GM12878 (cell line): ENCODE data around the gene PVALEF.

Experiments
- CTCF ChIP-seq, 3 experiments: IDR thresholded peaks in 2 of 3; conservative IDR thresholded peaks in 1 of 3; 2 replicates each; pipeline ENCODE4 v1.5.1; 2011; ENCODE audit warnings: low read depth in 3 of 3, low read length in 3 of 3, mild to moderate bottlenecking in 3 of 3, control low read depth in 2 of 3, moderate library complexity in 2 of 3, inconsistent platforms in 1 of 3, mixed read lengths in 1 of 3; ENCODE audit not compliant: control insufficient read depth in 2 of 3, insufficient read depth in 1 of 3; ENCODE audit errors: extremely low read depth in 1 of 3
- ZNF207 ChIP-seq: fragments of 450-650 bp; IDR thresholded peaks from 2 replicates; pipeline ENCODE4 v1.6.1; 2014; ENCODE audit warnings: antibody characterized with exemption, mild to moderate bottlenecking, borderline replicate concordance

GRCh38 chr17:81151278-81151677 is 14.0 kb upstream of the PVALEF start:
- TF ChIP-seq ZNF207 (no peak), CTCF (IDR thresholded peaks at IDR 0.05 in 2 of 3, conservative IDR thresholded peaks at IDR 0.05 in 1 of 3; ENCODE audit: control insufficient read depth in 2 of 3, extremely low read depth in 1 of 3, insufficient read depth in 1 of 3, low read depth in 3 of 3, low read length in 3 of 3) (no peak)
